Astrocyte of the spinal cord (primary cell): Measurements from ENCODE around the gene MRFAP1L1.

Experiments used
- DNase-seq: peaks from one replicate; pipeline ENCODE4 v3.0.0; 2011; ENCODE audit warnings: low read depth, low spot score
- H3K4me3 ChIP-seq: 2 replicates; pipeline ENCODE4 v1.5.1; 2011; ENCODE audit warnings: low read depth, mild to moderate bottlenecking, low read length, moderate library complexity
- CTCF ChIP-seq: IDR thresholded peaks from 2 replicates; pipeline ENCODE4 v1.5.1; 2012; ENCODE audit warnings: low read depth, mild to moderate bottlenecking, low read length, inconsistent platforms
- in situ Hi-C: cut with HindIII; loops from 2 replicates; pipeline ENCODE4 v1.10.0; 2017; ENCODE audit warnings: low sequenced_read_pairs

MRFAP1L1 gene

DNA sequence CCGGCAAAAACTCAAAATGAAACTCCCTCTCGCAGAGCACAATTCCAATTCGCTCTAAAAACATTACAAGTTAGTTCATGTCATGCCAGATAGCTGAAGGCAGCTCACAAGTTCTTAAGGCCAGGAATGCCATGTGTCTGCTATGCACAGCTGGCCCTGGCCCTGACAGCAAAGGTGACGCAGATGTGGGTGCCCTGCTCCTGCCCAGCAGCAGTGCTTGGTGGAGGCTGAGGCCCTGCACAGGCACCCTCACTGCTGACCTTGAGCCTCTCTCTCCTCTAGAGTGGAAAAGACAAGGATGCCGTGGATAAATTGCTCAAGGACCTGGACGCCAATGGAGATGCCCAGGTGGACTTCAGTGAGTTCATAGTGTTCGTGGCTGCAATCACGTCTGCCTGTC, 13.1 kb downstream of the MRFAP1L1 start:
- in situ Hi-C loops: no loop called here
- no peak overlapping the region for H3K4me3 ChIP-seq
- no peak for DNase-seq
- no peak for TF ChIP-seq CTCF

GRCh38 chr4:6695660-6696610, 13.7 kb downstream of the MRFAP1L1 start:
- no peak overlapping the region for H3K4me3 ChIP-seq
- DNase-seq: no peak
- in situ Hi-C loops: no loop called here
- TF ChIP-seq CTCF: no peak

GRCh38 chr4:6694177-6694901, 15.3 kb downstream of the MRFAP1L1 start:
- no peak for DNase-seq
- no peak overlapping the region for H3K4me3 ChIP-seq
- in situ Hi-C loops: no loop called here
- no peak for TF ChIP-seq CTCF

DNA sequence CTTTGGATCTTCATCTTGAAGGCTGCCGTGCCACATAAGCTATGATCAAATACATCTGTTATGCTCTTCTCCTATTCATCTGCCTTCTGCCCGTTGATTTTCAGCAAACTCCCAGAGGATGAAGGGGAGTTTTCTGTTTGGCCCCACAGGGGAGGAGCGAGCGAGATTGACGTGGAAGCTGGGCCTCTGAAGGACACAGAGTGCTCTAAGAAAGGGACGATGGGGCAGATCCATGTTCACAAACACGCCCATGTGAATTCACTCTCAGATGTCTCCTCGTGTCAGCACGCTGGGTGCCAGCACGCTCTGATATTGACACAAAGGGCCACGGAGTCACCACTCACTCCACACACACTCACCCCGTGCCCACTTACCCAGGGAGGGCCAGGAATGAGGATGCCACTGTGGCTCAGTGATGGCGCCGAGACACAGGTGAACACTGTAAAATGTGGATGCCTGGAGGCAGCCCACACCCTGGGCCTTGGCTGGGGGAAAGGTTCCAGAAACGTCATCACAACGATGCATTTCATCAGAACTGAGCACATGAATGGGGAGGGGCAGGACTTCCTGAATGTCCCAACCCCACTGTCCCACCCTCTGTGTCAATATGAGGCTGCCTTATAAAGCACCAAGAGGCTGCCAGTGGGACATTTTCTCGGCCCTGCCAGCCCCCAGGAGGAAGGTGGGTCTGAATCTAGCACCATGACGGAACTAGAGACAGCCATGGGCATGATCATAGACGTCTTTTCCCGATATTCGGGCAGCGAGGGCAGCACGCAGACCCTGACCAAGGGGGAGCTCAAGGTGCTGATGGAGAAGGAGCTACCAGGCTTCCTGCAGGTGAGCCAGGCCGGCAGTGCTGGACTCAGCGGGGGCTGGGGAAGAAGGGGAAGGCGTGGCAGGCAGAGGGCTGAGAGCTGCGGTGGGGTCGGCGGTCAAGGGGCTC, 16.2 kb downstream of the MRFAP1L1 start, which contains the start of gene S100P:
Gene S100P (plus strand): TSS at position 648 of the 946 bp plus-strand sequence. CDS start 55 bp downstream, at position 703.
- no peak for TF ChIP-seq CTCF
- no peak within 1 kb of the TSS for H3K4me3 ChIP-seq
- DNase-seq: no peak
- in situ Hi-C loops: no loop called here

DNA sequence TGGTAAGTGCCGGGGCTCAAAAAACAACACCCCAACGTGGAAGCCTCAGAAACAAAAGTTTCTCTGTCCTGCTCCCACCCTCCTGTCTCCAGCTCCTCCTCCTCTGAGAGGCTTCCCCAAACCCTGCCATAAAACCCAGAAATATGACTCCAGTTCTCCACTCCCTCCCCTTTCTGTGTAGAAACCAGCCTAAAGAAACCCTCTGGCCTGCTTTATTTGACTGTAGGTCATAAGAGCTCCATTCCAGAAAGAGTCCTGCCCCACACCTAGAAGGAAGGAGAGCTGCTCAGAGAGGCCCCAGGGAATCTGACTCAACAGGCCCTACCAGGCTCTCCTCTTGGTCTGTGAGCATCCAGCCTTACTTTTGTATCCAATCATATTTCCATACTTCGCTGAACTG, 16.9 kb downstream of the MRFAP1L1 start:
- no peak overlapping the region for H3K4me3 ChIP-seq
- peak; percentile 12 for DNase-seq
- in situ Hi-C loops: no loop called here
- TF ChIP-seq CTCF: no peak

DNA sequence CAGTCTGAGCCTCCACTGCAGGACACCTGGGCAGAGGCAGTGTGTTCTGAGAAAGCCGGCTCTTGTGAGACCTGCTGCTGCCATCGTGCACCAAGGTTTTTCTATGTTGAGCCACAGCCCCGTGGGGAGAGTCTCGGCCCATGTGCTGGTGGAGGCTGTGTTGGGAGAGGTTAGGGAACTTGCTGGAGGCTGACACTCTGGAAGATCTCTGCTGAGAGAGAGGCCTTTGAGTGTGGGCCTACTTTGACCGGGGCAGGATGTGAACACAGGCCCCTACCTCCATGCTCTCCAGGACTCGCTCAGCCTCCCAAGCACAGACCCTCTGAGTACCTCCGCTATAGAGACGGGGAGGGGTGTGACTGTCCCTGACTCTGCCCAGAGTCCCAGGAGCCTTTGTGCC, 17.3 kb downstream of the MRFAP1L1 start:
- DNase-seq: no peak
- TF ChIP-seq CTCF: no peak
- in situ Hi-C loops: no loop called here
- H3K4me3 ChIP-seq: no peak overlapping the region
